Measurements from ENCODE around the gene PIAS4.
"Not testable (repeated sequence)": the region's sequence is repeated elsewhere in the genome, so short reads cannot be mapped to it uniquely, and the experiment has no call there.

PIAS4 gene

DNA sequence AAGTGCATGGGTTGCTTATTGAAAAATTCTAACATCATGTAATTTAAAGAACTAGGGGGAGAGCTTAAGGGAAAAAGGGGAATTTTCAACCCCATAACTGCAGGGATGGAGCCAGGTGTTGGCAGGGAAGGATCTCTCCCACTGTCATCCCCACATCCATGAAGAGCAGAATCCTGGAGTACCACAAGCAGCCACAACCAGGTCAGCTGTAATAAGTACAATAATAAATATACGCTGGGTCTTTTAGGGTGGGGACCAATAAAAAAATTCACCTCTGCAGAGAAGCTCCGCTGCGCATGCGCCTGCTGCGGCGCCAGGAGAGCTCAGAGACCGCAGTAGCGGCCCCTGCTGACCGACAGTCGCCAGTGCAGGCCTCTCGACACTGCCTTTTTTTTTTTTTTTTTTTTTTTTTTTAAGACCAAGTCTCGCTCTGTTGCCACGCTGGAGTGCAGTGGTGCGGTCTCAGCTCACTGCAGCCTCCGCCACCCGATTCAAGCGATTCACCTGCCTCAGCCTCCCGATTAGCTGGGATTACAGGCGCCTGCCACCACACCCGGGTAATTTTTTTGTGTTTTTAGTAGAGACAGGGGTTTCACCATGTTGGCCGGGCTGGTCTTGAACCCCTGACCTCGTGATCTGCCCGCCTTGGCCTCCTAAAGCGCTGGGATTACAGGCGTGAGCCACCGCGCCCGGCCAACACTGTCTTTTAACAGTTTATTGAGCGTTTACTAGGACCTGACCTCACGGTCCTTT is 19.7 kb upstream of the PIAS4 start:
- TF ChIP-seq, protein P1, sequence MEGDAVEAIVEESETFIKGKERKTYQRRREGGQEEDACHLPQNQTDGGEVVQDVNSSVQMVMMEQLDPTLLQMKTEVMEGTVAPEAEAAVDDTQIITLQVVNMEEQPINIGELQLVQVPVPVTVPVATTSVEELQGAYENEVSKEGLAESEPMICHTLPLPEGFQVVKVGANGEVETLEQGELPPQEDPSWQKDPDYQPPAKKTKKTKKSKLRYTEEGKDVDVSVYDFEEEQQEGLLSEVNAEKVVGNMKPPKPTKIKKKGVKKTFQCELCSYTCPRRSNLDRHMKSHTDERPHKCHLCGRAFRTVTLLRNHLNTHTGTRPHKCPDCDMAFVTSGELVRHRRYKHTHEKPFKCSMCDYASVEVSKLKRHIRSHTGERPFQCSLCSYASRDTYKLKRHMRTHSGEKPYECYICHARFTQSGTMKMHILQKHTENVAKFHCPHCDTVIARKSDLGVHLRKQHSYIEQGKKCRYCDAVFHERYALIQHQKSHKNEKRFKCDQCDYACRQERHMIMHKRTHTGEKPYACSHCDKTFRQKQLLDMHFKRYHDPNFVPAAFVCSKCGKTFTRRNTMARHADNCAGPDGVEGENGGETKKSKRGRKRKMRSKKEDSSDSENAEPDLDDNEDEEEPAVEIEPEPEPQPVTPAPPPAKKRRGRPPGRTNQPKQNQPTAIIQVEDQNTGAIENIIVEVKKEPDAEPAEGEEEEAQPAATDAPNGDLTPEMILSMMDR (IDR thresholded peaks at IDR 0.05; ENCODE audit: low read depth, low read length, missing control alignments), result peak; percentile 92

DNA sequence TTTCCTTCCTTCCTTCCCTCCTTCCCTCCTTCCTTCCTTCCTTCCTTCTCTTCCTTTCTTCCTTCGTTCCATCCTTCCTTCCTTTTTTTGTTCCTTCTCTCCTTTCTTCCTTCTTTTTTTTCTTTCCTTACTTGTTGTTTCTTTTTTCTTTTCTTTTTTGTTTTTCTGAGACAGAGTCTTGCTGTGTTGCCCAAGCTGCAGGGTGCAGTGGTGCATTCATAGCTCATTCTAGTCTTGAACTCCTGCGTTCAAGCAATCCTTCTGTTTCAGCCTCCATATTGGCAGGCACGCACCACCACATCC is 16.8 kb upstream of the PIAS4 start:
- TF ChIP-seq, protein P1 (IDR thresholded peaks at IDR 0.05; ENCODE audit: low read depth, low read length, missing control alignments), result no peak
- no peak for DNase-seq (ENCODE audit: low read depth)
- no peak overlapping the region for H3K4me3 ChIP-seq (ENCODE audit: low read depth, low read length)

More for the DNA sequence above, 19.7 kb upstream of the PIAS4 start:
- DNase-seq (ENCODE audit: low read depth), result peak; percentile 69
- peak overlapping the region; percentile 98 for H3K4me3 ChIP-seq (ENCODE audit: low read depth, low read length)

DNA sequence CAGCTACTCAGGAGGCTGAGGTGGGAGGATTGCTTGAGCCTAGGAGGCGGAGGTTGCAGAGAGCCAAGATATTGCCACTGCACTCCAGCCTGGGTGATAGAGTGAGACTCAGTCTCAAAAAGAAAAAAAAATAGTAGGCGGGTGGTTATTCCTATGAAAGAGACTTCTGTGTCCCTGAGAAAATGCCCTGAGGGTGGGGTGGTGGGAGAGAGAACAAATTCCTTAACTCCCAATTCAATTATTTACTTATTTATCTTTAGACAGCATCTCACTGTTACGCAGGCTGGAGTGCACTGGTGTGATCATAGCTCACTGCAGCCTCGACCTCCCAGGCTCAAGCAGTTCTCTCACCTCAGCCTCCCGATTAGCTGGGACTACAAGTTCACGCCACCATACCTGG is 11.9 kb upstream of the PIAS4 start:
- TF ChIP-seq, protein P1 (IDR thresholded peaks at IDR 0.05; ENCODE audit: low read depth, low read length, missing control alignments), result no peak
- H3K4me3 ChIP-seq (ENCODE audit: low read depth, low read length), result no peak overlapping the region
- DNase-seq (ENCODE audit: low read depth), result no peak

DNA sequence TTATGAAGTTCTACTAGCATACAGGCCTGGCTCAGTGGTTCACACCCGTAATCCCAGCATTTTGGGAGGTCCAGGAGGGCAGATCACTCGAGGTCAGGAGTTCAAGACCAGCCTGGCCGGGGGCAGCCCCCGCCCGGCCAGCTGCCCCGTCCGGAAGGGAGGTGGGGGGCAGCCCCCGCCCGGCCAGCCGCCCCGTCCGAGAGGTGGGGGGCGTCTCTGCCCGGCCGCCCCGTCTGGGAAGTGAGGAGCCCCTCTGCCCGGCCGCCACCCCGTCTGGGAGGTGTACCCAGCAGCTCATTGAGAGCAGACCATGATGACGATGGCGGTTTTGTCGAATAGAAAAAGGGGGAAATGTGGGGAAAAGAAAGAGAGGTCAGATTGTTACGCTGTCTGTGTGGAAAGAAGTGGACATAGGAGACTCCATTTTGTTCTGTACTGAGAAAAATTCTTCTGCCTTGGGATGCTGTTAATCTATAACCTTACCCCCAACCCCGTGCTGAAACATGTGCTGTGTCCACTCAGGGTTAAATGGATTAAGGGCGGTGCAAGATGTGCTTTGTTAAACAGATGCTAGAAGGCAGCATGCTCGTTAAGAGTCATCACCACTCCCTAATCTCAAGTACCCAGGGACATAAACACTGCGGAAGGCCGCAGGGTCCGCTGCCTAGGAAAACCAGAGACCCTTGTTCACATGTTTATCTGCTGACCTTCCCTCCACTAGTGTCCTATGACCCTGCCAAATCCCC is 8.7 kb upstream of the PIAS4 start:
- not testable (repeated sequence) for H3K4me3 ChIP-seq (ENCODE audit: low read depth, low read length); DNase-seq (ENCODE audit: low read depth)

DNA sequence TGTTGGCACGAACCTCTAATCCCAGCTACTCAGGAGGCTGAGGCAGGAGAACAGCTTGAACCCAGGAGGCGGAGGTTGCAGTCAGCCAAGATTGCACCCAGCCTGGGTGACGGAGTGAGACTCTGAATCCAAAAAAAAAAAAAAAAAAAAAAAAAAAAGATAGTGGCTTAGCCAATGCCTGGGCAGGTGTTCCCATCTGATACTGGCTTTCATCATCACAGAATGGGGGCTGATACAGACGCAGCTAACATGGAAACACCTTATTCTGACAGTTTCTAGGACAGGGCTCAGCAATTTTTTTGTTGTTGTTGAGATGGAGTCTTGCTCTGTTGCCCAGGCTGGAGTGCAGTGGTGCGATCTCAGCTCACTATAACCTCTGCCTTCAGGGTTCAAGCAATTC is 6.7 kb upstream of the PIAS4 start:
- DNase-seq (ENCODE audit: low read depth); H3K4me3 ChIP-seq (ENCODE audit: low read depth, low read length): not testable (repeated sequence)

DNA sequence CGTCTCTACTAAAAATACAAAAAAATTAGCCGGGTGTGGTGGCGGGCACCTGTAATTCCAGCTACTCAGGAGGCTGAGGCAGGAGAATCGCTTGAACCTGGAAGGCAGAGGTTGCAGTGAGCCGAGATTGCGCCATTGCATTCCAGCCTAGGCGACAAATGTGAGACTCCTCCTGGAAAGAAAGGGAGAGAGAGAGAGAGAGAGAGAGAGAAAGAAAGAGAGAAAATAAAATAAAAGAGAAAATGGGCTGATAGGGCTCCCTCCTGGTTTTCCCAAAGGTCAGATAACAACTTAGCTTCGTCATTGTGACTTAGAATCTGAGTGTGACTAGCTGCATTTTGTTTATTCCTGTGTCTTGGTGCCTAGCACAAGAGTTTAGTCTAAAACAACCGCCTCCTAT is 2.1 kb upstream of the PIAS4 start:
- not testable (repeated sequence) for DNase-seq (ENCODE audit: low read depth); H3K4me3 ChIP-seq (ENCODE audit: low read depth, low read length)

DNA sequence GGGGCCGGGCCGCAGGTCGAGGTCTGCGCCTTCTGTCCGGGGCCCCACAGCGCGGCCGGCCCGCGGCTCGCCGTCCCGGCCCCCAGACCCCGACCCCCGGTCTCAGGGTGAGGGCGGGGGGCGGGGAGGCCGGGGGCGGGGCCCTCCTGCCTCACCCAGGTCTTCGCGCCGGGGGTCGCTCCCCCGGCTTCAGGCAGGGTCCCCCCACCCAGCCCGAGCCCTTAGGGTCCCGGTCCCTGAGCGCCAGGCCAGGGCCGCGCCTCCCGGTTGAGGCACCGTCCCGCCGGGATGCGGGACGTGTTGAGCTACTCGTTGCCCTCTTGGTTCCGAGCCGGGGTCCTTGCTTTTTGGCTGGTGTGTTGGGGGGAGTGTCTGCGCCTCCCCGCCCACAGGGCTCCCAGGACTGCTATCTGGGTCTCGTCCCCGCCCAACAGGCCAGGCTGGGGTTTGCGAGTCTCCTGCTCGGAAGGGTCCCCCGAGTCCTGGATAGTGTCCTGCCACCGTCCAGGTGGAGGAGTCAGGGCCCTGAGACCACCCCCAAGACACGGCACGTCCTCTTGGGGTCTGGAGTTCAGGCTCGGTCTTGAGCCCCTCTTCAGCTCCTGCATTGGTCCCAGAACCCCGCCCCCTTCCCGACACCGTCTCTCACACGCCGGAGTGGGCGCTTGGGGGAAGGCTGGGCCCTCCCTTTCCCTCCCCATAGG is 452 bp downstream of the PIAS4 start:
- DNase-seq (ENCODE audit: low read depth), result no peak
- H3K4me3 ChIP-seq (ENCODE audit: low read depth, low read length), result peak overlapping the region; percentile 97
- TF ChIP-seq, protein P1 (IDR thresholded peaks at IDR 0.05; ENCODE audit: low read depth, low read length, missing control alignments), result no peak

DNA sequence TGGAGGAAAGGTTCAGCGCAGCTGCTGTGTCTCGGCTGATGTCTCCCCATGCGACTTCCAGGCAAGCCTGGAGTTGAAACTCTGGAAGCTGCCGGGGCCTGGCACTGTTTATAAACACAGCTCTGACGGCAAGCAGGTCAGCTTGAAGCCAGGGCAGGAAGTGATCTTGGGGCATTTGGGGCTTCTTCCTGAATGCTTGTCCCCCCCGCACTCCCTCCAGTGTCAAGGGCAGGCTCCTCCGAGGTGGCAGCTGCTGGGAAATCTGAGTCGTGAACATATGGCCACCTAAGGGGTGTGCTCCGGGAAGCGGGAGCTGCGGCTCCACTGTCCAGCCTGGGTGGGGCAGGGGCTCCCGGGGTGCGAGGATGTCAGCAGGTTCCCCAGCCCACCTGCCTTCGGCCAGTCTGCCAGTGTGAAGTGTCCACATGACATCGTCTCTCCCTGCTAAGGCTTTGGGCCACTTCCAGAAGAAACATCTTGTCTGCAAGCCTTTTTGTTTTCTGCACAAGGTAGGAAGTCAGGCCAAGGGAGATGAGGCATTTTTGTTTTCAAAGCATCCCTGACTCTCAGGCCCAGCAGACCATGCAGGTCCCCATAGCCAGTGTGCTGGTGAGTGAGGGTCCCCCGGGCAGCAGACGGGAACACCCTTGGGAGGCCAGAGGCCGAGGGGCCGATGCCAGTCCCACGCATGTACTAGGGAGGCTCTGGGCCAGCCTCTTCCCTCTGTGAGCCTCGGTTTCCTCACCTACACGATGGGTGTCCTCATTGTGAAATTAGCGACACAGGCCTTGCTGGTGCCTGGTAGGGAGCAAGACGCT is 2.7 kb downstream of the PIAS4 start:
- no peak for DNase-seq (ENCODE audit: low read depth)
- H3K4me3 ChIP-seq (ENCODE audit: low read depth, low read length), result no peak overlapping the region
- TF ChIP-seq, protein P1 (IDR thresholded peaks at IDR 0.05; ENCODE audit: low read depth, low read length, missing control alignments), result no peak

All from GM12864 (cell line).